GM12875 (cell line): Measurements from ENCODE around the gene FOXJ2.
"Not testable (repeated sequence)": the region's sequence is repeated elsewhere in the genome, so short reads cannot be mapped to it uniquely, and the experiment has no call there.

Experiments used
- H3K4me3 ChIP-seq: one replicate; pipeline ENCODE4 v1.5.1; 2011; ENCODE audit warnings: low read depth, low read length, control low read depth
- CTCF ChIP-seq: IDR thresholded peaks from 2 replicates; pipeline ENCODE4 v1.5.1; 2011; ENCODE audit warnings: low read depth, mild to moderate bottlenecking, control low read depth, inconsistent platforms, low read length, moderate library complexity, borderline replicate concordance; ENCODE audit not compliant: insufficient read depth

FOXJ2 gene

GRCh38 chr12:8069582-8069981 is 37.1 kb downstream of the FOXJ2 start:
- TF ChIP-seq CTCF: no peak
- H3K4me3 ChIP-seq: no peak overlapping the region

DNA sequence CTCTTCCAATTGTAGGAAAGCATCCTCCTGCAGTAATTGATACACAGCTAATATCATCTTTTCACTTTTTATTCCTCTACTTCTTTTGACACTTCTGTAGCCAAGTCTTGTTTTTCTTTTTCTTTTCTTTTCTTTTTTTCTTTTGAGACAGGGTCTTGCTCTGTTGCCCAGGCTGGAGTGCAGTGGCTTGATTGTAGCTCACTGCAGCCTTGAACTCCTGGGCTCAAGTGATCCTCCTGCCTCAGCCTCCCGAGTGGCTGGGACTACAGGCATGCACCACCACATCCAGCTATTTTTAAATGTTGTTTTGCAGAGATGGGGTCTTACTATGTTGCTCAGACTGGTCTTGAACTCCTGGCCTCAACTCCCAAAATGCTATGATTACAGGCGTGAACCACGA is 39.3 kb downstream of the FOXJ2 start:
- not testable (repeated sequence) for H3K4me3 ChIP-seq

- no peak for TF ChIP-seq CTCF
- no peak overlapping the region for H3K4me3 ChIP-seq
Observed at GRCh38 chr12:8075935-8076334, 43.4 kb downstream of the FOXJ2 start.

- no peak overlapping the region for H3K4me3 ChIP-seq
- TF ChIP-seq CTCF: no peak
Observed at GRCh38 chr12:8076366-8076765, 43.9 kb downstream of the FOXJ2 start.

DNA sequence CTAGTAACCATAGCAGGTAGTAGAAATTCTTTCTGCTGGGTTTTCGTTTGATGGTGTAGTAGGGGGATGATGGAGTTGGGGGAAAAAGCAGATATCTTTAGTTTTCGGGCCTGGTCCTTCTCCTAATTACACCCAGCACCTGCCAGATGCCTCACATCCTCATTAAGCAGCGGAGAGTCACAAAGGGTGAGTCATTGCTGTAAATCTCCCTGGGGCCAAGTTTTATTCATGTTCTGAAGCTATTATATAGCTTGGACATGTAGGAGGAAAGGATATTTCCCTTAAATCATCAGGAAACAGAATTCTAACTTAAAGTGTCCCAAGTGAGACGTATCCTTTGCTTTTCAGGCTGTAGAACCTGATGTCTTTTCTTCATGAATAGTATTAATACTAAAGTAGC is 44.7 kb downstream of the FOXJ2 start:
- no peak overlapping the region for H3K4me3 ChIP-seq
- no peak for TF ChIP-seq CTCF

DNA sequence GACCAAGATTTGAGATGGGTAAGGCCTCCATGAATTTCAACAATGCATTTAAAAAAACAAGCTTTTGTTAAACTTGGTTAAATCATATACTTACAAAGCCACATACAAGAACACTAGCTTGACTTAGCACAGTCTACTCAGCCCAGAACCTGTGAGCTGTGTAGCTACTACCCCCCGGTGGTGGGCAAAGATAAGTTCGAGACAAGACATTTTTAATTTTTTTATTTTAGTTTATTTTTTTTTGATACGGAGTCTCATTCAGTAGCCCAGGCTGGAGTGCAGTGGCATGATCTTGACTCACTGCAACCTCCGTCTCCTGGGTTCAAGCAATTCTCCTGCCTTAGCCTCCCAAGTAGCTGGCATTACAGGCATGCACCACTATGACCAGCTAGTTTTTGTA is 45.9 kb downstream of the FOXJ2 start:
- H3K4me3 ChIP-seq: no peak overlapping the region
- peak; percentile 11; the same call in 1 of the 2 replicates for TF ChIP-seq CTCF

GRCh38 chr12:8078916-8079315 is 46.4 kb downstream of the FOXJ2 start:
- no peak for TF ChIP-seq CTCF
- H3K4me3 ChIP-seq: no peak overlapping the region

GRCh38 chr12:8080120-8080519 is 47.6 kb downstream of the FOXJ2 start:
- TF ChIP-seq CTCF: no peak
- no peak overlapping the region for H3K4me3 ChIP-seq
